ENCODE measurements around the gene IL13RA2.

Gene IL13RA2

DNA sequence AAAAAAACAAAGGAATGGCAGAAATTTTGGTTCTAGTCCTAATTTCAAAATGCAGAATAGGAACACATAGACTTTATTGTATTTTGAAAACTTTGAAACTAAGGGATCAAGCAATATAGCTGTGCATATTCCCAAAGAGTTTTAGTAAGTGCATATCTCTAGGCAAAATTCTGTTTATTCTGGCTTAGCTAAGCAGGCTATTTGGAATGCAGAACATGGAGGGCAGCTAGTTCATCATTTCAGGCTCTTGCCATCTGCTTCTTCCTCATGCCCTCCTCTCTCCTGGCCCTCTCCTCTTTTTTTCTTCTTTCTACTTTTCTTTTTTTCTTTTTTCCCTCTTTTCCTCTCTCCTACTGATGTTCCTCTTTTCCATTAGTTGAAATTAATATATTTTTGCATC is 12.0 kb upstream of the IL13RA2 start:
- DNase-seq (ENCODE audit: low read depth): no peak
- TF ChIP-seq, protein P1, sequence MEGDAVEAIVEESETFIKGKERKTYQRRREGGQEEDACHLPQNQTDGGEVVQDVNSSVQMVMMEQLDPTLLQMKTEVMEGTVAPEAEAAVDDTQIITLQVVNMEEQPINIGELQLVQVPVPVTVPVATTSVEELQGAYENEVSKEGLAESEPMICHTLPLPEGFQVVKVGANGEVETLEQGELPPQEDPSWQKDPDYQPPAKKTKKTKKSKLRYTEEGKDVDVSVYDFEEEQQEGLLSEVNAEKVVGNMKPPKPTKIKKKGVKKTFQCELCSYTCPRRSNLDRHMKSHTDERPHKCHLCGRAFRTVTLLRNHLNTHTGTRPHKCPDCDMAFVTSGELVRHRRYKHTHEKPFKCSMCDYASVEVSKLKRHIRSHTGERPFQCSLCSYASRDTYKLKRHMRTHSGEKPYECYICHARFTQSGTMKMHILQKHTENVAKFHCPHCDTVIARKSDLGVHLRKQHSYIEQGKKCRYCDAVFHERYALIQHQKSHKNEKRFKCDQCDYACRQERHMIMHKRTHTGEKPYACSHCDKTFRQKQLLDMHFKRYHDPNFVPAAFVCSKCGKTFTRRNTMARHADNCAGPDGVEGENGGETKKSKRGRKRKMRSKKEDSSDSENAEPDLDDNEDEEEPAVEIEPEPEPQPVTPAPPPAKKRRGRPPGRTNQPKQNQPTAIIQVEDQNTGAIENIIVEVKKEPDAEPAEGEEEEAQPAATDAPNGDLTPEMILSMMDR (conservative IDR thresholded peaks at IDR 0.05; ENCODE audit: low read depth, low read length): no peak
- H3K4me3 ChIP-seq (ENCODE audit: low read length): no peak overlapping the region

GRCh38 chrX:115023811-115024210 is 6.4 kb upstream of the IL13RA2 start:
- H3K4me3 ChIP-seq (ENCODE audit: low read length): no peak overlapping the region
- DNase-seq (ENCODE audit: low read depth): no peak
- TF ChIP-seq, protein P1 (conservative IDR thresholded peaks at IDR 0.05; ENCODE audit: low read depth, low read length): no peak

DNA sequence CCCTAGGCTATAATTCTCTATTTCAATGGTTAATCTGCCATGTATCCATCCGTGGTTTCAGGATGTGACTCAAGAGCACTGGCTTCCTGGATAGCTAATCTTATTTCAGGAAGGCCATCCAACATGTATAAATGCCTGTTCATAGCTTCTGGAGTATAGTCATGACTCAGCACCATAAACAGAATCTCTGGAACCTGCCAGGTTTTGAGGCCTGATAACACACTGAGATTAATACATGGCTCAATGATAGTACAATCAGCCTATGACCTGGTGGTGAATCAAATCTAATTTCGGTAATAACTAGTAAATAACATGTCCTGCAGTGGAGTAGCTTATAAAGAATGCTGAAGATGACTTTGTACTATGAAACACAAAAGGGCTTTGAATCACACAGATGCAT is 5.7 kb upstream of the IL13RA2 start:
- no peak overlapping the region for H3K4me3 ChIP-seq (ENCODE audit: low read length)
- TF ChIP-seq, protein P1 (conservative IDR thresholded peaks at IDR 0.05; ENCODE audit: low read depth, low read length): no peak
- peak; percentile 60 for DNase-seq (ENCODE audit: low read depth)

GRCh38 chrX:115021121-115021520 is 3.7 kb upstream of the IL13RA2 start:
- no peak for DNase-seq (ENCODE audit: low read depth)
- TF ChIP-seq, protein P1 (conservative IDR thresholded peaks at IDR 0.05; ENCODE audit: low read depth, low read length): no peak
- no peak overlapping the region for H3K4me3 ChIP-seq (ENCODE audit: low read length)

GRCh38 chrX:115018944-115019343 is 1.5 kb upstream of the IL13RA2 start:
- H3K4me3 ChIP-seq (ENCODE audit: low read length): no peak overlapping the region
- peak; percentile 56 for DNase-seq (ENCODE audit: low read depth)
- TF ChIP-seq, protein P1 (conservative IDR thresholded peaks at IDR 0.05; ENCODE audit: low read depth, low read length): no peak

DNA sequence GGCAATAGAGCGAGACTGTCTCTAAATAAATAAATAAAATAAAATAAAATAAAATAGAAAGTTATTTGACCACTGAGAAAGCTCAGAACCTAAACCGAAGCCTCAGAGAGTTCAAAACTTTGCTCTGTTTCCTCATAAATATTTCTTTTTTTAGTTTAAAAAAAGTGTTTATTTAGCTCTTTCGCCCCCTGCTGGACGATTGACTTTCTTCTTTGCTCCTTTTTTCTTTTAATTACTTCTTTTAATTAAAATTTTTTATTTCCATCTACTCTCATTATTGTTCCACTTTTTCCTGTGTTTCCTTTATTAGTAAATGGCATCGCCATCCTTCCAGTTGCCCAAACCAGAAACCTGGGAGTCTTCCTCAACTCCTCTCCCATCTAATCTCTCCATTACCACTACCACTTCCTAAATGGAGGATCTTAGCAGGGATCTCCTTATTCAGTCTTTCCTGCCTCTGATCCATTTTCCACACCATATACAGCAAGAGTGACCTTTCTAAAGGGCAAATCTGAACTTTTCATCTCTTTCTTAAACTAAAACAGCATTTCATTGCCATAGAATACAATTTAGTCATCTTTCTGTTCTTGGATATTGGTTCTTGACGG is 728 bp upstream of the IL13RA2 start:
- TF ChIP-seq, protein P1 (conservative IDR thresholded peaks at IDR 0.05; ENCODE audit: low read depth, low read length): no peak

DNA sequence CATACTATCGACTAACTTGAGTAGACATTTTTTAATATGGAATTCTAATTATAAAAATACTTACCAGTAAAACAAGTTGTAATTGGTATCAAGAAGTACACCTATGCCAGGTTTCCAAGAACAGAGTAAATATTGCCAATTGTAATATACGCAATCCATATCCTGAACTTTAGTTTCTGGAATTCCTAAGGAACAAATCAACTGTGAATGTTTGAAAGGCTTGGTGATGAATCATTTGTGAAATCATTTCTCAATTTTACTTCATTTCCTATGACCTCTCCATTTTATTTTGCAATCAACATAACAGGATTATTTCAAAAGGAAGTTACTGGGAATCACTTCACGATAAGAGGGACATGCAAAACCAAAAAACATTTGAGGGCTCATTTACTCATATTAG is 3.7 kb downstream of the IL13RA2 start:
- H3K4me3 ChIP-seq (ENCODE audit: low read length): no peak overlapping the region
- TF ChIP-seq, protein P1 (conservative IDR thresholded peaks at IDR 0.05; ENCODE audit: low read depth, low read length): no peak
- no peak for DNase-seq (ENCODE audit: low read depth)

More for the DNA sequence above, 728 bp upstream of the IL13RA2 start:
- no peak for DNase-seq (ENCODE audit: low read depth)
- no peak overlapping the region for H3K4me3 ChIP-seq (ENCODE audit: low read length)

Measured in retinal pigment epithelial cell (primary cell).